HEK293T (cell line): ENCODE results near the gene CLIC6.

ENCODE experiments used
- CTCF ChIA-PET: fragments of 350-600 bp; formaldehyde crosslinking; extraction: SDS; loops from one replicate; lab custom pipeline; 2021; ENCODE audit warnings: antibody characterized with exemption, inconsistent platforms; lab: Yijun Ruan, JAX
- POLR2A ChIA-PET: fragments of 350-600 bp; formaldehyde crosslinking; extraction: SDS; loops from one replicate; lab custom pipeline; 2020; ENCODE audit warnings: antibody characterized with exemption, inconsistent platforms; lab: Yijun Ruan, JAX
- DNase-seq: peaks from one replicate; pipeline ENCODE4 v3.0.0; 2012; ENCODE audit warnings: mixed read lengths; ENCODE audit errors: extremely low spot score
- ARNT ChIP-seq: fragments of 450-650 bp; IDR thresholded peaks from 2 replicates; pipeline ENCODE4 v1.6.1; 2017; ENCODE audit warnings: mild to moderate bottlenecking
- BHLHE40 ChIP-seq: fragments of 450-650 bp; IDR thresholded peaks from 2 replicates; pipeline ENCODE4 v1.6.1; 2016; ENCODE audit warnings: mild to moderate bottlenecking, moderate library complexity, borderline replicate concordance
- CTBP1 ChIP-seq: fragments of 450-650 bp; IDR thresholded peaks from 2 replicates; pipeline ENCODE4 v1.6.1; 2016; ENCODE audit warnings: borderline replicate concordance
- ELF4 ChIP-seq: fragments of 450-650 bp; IDR thresholded peaks from 2 replicates; pipeline ENCODE4 v1.6.1; 2017; ENCODE audit warnings: antibody characterized with exemption
- FOXA1 ChIP-seq: fragments of 450-650 bp; IDR thresholded peaks from 2 replicates; pipeline ENCODE4 v1.6.1; 2016; ENCODE audit warnings: mild to moderate bottlenecking
- FOXK2 ChIP-seq: fragments of 450-650 bp; IDR thresholded peaks from 2 replicates; pipeline ENCODE4 v1.6.1; 2016; ENCODE audit warnings: mild to moderate bottlenecking
- FOXM1 ChIP-seq: fragments of 450-650 bp; IDR thresholded peaks from 2 replicates; pipeline ENCODE4 v1.6.1; 2017; ENCODE audit warnings: mild to moderate bottlenecking, borderline replicate concordance
- HDGF ChIP-seq: fragments of 450-650 bp; IDR thresholded peaks from 2 replicates; pipeline ENCODE4 v1.6.1; 2017; ENCODE audit warnings: antibody characterized with exemption, borderline replicate concordance
- L3MBTL2 ChIP-seq: fragments of 450-650 bp; conservative IDR thresholded peaks from 2 replicates; pipeline ENCODE4 v1.6.1; 2016; ENCODE audit warnings: mild to moderate bottlenecking
- LEF1 ChIP-seq: fragments of 450-650 bp; IDR thresholded peaks from 2 replicates; pipeline ENCODE4 v1.6.1; 2017; ENCODE audit warnings: mild to moderate bottlenecking, borderline replicate concordance
- NFRKB ChIP-seq: fragments of 450-650 bp; IDR thresholded peaks from 2 replicates; pipeline ENCODE4 v1.6.1; 2016; ENCODE audit warnings: mild to moderate bottlenecking, moderate library complexity
- SP1 ChIP-seq: fragments of 450-650 bp; IDR thresholded peaks from 2 replicates; pipeline ENCODE4 v1.6.1; 2017
- SUZ12 ChIP-seq: fragments of 450-650 bp; IDR thresholded peaks from 2 replicates; pipeline ENCODE4 v1.6.1; 2016; ENCODE audit warnings: mild to moderate bottlenecking
- TARDBP ChIP-seq: fragments of 450-650 bp; IDR thresholded peaks from 2 replicates; pipeline ENCODE4 v1.6.1; 2016
- ZNF384 ChIP-seq: fragments of 450-650 bp; IDR thresholded peaks from 2 replicates; pipeline ENCODE4 v1.6.1; 2016
- TF ChIP-seq, protein P1 (sequence below): fragments of 450-650 bp; IDR thresholded peaks from 2 replicates; pipeline ENCODE4 v1.6.1; 2016

The CLIC6 gene

DNA sequence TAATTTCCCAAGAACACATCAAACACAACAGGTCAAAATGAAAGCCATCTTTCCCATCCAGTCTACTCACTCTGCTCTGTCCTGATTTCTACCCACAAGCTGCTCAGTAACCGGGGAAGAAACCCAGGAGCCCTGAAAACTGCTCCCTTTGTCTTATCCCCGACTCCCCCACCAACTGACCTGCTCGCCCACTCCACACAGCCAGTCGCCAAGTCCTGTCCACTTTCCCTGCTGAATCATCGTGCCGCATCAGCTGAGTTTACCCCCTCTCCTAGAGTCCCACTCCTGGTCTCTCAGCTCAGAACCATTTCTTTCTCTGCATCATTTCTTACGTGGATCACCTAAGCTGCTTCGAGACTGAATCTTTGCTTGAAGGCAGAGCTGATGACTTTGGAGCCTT is 42.7 kb upstream of the CLIC6 start:
- TF ChIP-seq SP1: no peak
- TF ChIP-seq ZNF384: no peak
- TF ChIP-seq FOXK2: no peak
- no peak for TF ChIP-seq CTBP1
- TF ChIP-seq FOXM1: no peak
- no peak for TF ChIP-seq ELF4
- no peak for TF ChIP-seq ARNT
- TF ChIP-seq BHLHE40: no peak
- TF ChIP-seq HDGF: no peak
- no peak for TF ChIP-seq NFRKB
- TF ChIP-seq, protein P1, sequence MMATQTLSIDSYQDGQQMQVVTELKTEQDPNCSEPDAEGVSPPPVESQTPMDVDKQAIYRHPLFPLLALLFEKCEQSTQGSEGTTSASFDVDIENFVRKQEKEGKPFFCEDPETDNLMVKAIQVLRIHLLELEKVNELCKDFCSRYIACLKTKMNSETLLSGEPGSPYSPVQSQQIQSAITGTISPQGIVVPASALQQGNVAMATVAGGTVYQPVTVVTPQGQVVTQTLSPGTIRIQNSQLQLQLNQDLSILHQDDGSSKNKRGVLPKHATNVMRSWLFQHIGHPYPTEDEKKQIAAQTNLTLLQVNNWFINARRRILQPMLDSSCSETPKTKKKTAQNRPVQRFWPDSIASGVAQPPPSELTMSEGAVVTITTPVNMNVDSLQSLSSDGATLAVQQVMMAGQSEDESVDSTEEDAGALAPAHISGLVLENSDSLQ: no peak
- TF ChIP-seq LEF1: no peak
- TF ChIP-seq TARDBP: no peak
- TF ChIP-seq L3MBTL2: no peak
- TF ChIP-seq SUZ12: no peak
- no peak for TF ChIP-seq FOXA1
- ChIA-PET POLR2A (interaction anchor here (0.5 kb wide), 1 partner anchor 1182 kb away, joined by 3 read pairs; no protein-coding TSS in a partner anchor), CTCF (interaction anchor here (1.0 kb wide), 1 partner anchor 24 kb away, joined by 3 read pairs; no protein-coding TSS in a partner anchor)
- no peak for DNase-seq

DNA sequence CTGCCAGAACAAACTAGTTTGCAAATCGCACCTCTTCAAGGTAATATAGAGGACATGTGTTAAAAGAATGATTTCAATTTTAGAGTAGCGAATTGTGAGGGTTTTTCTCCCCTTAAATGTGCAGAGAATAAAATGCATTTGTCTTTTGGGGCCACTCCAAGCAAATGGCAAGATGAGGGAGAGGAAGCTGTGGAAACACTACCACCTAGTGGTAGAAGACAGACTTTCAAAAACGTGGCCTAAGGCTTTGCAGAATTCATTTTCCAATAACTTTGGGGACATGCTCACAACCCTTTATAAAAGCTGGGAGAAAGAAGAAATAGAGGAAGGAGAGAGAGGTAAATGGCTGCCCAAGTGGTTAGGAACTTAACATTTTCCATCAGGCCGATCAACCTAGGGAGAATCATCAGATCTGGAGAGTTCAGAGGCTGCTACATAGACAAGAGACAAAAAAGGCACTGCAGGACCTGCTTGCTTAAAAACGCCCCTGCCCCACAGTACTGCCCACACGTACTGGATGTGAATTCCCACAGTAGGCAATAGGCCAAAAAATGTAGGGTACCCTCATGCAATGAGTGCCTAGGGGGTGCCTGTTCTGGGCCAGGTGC is 38.2 kb upstream of the CLIC6 start:
- CTCF ChIA-PET: interaction anchor here (0.8 to 2.4 kb wide), 6 partner anchors 8 to 258 kb away, joined by 3 to 9 read pairs (median 6); partner anchors contain the start of gene KCNE1
- POLR2A ChIA-PET: no interaction called here
- TF ChIP-seq CTBP1 (no peak), ZNF384 (no peak)
- peak; percentile 68 for DNase-seq

DNA sequence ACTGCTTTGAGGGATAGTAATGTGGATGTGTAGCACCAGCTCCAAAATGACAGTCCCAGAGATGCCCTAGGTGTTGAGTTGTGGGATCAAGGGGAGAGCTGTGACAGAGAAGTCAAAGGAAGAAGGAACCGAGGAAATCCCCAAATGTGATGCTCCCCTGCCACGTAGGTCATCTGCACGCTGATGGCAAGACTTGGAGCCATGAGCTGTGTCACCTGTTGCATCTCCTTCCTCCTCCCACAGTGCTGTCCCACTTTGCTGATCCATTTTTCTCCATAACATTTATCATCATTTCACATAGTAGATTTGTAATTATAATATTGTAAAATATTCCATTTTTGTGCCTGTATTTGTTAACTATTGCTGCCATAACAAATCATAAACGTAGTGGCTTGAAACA is 36.3 kb upstream of the CLIC6 start:
- DNase-seq: no peak
- TF ChIP-seq NFRKB: no peak
- no peak for TF ChIP-seq HDGF
- TF ChIP-seq ARNT: no peak
- no peak for TF ChIP-seq ELF4
- no peak for TF ChIP-seq FOXM1
- no peak for TF ChIP-seq TARDBP
- no peak for TF ChIP-seq SP1
- TF ChIP-seq BHLHE40: no peak
- no peak for TF ChIP-seq FOXK2
- ChIA-PET POLR2A (no interaction called here), CTCF (interaction anchor here (1.2 to 2.1 kb wide), 3 partner anchors 29 to 270 kb away, joined by 3 to 8 read pairs (median 3); no protein-coding TSS in a partner anchor)

DNA sequence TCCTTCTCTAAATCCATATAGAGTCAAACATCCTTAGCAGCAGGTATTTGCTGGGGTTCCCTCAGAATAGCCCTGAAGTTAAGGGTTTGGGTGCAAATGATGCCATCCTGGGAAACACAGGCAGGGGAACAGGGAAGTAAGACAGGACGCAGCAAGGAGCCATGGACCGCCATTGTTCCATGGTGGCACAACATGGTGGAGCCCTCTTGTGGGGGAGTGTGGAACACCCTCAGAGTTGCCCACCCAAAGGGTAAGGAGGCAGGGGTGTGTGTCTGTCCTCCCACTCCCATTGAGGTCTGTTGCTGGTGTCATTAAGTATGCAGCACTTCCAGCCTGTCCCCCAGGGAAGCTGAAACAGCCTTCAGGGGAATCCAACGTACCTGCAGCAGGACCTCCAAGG is 33.5 kb upstream of the CLIC6 start:
- POLR2A ChIA-PET: no interaction called here
- CTCF ChIA-PET: no interaction called here
- TF ChIP-seq FOXM1: no peak
- peak; percentile 33 for DNase-seq

DNA sequence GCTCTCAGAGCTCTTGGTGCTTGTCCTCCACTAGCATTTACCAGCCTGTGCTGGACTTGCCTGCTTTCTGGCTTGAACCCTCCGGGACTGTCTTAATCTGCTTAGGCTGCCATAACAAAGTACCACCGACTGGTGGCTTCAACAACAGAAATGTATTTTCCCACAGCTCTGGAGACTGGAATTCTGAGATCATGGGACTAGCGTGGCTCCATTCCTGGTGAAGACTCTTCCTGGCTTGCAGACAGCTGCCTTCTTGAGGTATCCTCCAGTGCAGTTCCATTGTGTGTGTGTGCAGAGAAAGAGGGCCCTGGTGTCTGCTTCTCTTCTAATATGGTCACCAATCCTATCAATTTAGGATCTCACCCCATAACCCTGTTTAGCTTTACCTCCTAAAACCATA is 31.8 kb upstream of the CLIC6 start:
- POLR2A ChIA-PET: no interaction called here
- CTCF ChIA-PET: no interaction called here
- DNase-seq: no peak
- no peak for TF ChIP-seq NFRKB
- no peak for TF ChIP-seq FOXM1
- TF ChIP-seq HDGF: no peak
- TF ChIP-seq SP1: no peak
- no peak for TF ChIP-seq CTBP1
- no peak for TF ChIP-seq BHLHE40
- TF ChIP-seq L3MBTL2: no peak

DNA sequence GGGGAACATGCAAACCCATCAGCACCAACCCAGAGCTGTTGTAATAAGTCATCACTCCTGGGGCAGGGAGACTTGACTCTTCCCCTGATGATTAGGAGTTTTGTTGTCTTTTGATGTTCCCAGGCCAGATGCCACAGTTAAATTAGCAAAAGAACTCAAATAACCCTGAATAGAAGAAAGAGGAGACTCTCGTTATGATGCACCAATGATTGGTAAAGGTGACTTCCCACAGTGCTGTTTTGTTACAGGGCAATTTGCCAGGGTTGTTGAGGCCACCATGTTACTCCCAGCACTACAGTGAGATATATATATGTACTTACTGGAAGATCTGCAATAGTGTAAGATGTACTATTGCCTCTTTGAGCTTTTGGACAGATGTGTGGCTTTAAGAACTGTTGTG is 29.5 kb upstream of the CLIC6 start:
- CTCF ChIA-PET: interaction anchor here (0.5 kb wide), 1 partner anchor 804 kb away, joined by 8 read pairs; no protein-coding TSS in a partner anchor
- POLR2A ChIA-PET: no interaction called here
- TF ChIP-seq FOXM1 (no peak), ELF4 (no peak), HDGF (no peak), FOXK2 (no peak), ARNT (no peak), SUZ12 (no peak), LEF1 (no peak), ZNF384 (no peak), L3MBTL2 (no peak), BHLHE40 (no peak), CTBP1 (no peak), SP1 (no peak), TARDBP (no peak), NFRKB (no peak)
- TF ChIP-seq, protein P1: no peak
- no peak for DNase-seq
